H9 (cell line): ENCODE measurements around the gene RRAD. TPM values are rescaled to one million over a fixed set of nuclear protein-coding genes. Genes with fewer than 3 reads are reported as not detected.

ENCODE experiments used
- DNase-seq: peaks from one replicate; pipeline ENCODE4 v3.0.0-alpha.2; 2017
- H2AFZ ChIP-seq: one replicate; pipeline ENCODE4 v1.6.1; 2013; ENCODE audit warnings: mild to moderate bottlenecking, low read length, control low read depth, moderate library complexity
- H2AK5ac ChIP-seq: 2 replicates; pipeline ENCODE4 v1.6.1; 2013; ENCODE audit warnings: low read length, control low read depth, mixed read lengths; ENCODE audit not compliant: insufficient read length
- H2BK120ac ChIP-seq: one replicate; pipeline ENCODE4 v1.6.1; 2013; ENCODE audit warnings: low read depth, mild to moderate bottlenecking, low read length, control low read depth, inconsistent platforms; ENCODE audit not compliant: poor library complexity, severe bottlenecking
- H2BK12ac ChIP-seq: 2 replicates; pipeline ENCODE4 v1.6.1; 2013; ENCODE audit warnings: low read length, control low read depth, mixed read lengths, low read depth; ENCODE audit not compliant: insufficient read length
- H2BK15ac ChIP-seq: 2 replicates; pipeline ENCODE4 v1.6.1; 2013; ENCODE audit warnings: low read depth, low read length, control low read depth
- H2BK20ac ChIP-seq: one replicate; pipeline ENCODE4 v1.6.1; 2013; ENCODE audit warnings: low read depth, mild to moderate bottlenecking, low read length, control low read depth, inconsistent platforms; ENCODE audit not compliant: poor library complexity, severe bottlenecking
- H2BK5ac ChIP-seq: 2 replicates; pipeline ENCODE4 v1.6.1; 2013; ENCODE audit warnings: low read length, control low read depth, mixed read lengths; ENCODE audit not compliant: insufficient read length
- H3K14ac ChIP-seq: 2 replicates; pipeline ENCODE4 v1.6.1; 2013; ENCODE audit warnings: low read length, control low read depth; ENCODE audit not compliant: insufficient read depth
- H3K18ac ChIP-seq: 2 replicates; pipeline ENCODE4 v1.6.1; 2013; ENCODE audit warnings: low read depth, mild to moderate bottlenecking, mixed read lengths, low read length, control low read depth; ENCODE audit not compliant: insufficient read length
- H3K23ac ChIP-seq: 2 replicates; pipeline ENCODE4 v1.6.1; 2013; ENCODE audit warnings: low read length, control low read depth, mixed read lengths, low read depth; ENCODE audit not compliant: insufficient read length
- H3K23me2 ChIP-seq: 2 replicates; pipeline ENCODE4 v1.6.1; 2013; ENCODE audit warnings: low read depth, mild to moderate bottlenecking, mixed read lengths, low read length, control low read depth; ENCODE audit not compliant: insufficient read length, poor library complexity, severe bottlenecking
- H3K27ac ChIP-seq: 2 replicates; pipeline ENCODE4 v1.5.1; 2013; ENCODE audit warnings: low read length, control low read depth, mixed read lengths, low read depth; ENCODE audit not compliant: insufficient read length
- H3K27me3 ChIP-seq: 2 replicates; pipeline ENCODE4 v1.6.1; 2013; ENCODE audit warnings: low read length, control low read depth, inconsistent platforms; ENCODE audit not compliant: insufficient read depth
- H3K4ac ChIP-seq: 2 replicates; pipeline ENCODE4 v1.6.1; 2013; ENCODE audit warnings: low read depth, mild to moderate bottlenecking, control low read depth, inconsistent platforms, low read length, moderate library complexity
- H3K4me1 ChIP-seq: 2 replicates; pipeline ENCODE4 v1.6.1; 2013; ENCODE audit warnings: low read length, control low read depth, inconsistent platforms; ENCODE audit not compliant: insufficient read depth
- H3K4me2 ChIP-seq: 2 replicates; pipeline ENCODE4 v1.6.1; 2013; ENCODE audit warnings: low read length, control low read depth, mixed read lengths; ENCODE audit not compliant: insufficient read length, insufficient read depth
- H3K56ac ChIP-seq: 2 replicates; pipeline ENCODE4 v1.6.1; 2013; ENCODE audit warnings: low read depth, mild to moderate bottlenecking, mixed read lengths, low read length, control low read depth; ENCODE audit not compliant: insufficient read length
- H3K79me1 ChIP-seq: 2 replicates; pipeline ENCODE4 v1.6.1; 2013; ENCODE audit warnings: low read depth, mild to moderate bottlenecking, moderate library complexity, low read length, control low read depth, inconsistent platforms; ENCODE audit not compliant: insufficient read depth, poor library complexity, severe bottlenecking
- H3K79me2 ChIP-seq: 2 replicates; pipeline ENCODE4 v1.6.1; 2013; ENCODE audit warnings: low read length, control low read depth, inconsistent platforms; ENCODE audit not compliant: insufficient read depth
- H3K9ac ChIP-seq: 2 replicates; pipeline ENCODE4 v1.6.1; 2013; ENCODE audit warnings: low read length, control low read depth, mixed read lengths; ENCODE audit not compliant: insufficient read length; ENCODE audit errors: extremely low read depth
- H3K9me3 ChIP-seq: one replicate; pipeline ENCODE4 v1.6.1; 2013; ENCODE audit warnings: low read depth, low read length, inconsistent platforms; ENCODE audit not compliant: control insufficient read depth
- H3T11ph ChIP-seq: one replicate; pipeline ENCODE4 v1.6.1; 2013; ENCODE audit warnings: mild to moderate bottlenecking, low read length, control low read depth, inconsistent platforms
- H4K20me1 ChIP-seq: one replicate; pipeline ENCODE4 v1.6.1; 2013; ENCODE audit not compliant: control insufficient read depth, insufficient read length, insufficient read depth
- H4K5ac ChIP-seq: 2 replicates; pipeline ENCODE4 v1.6.1; 2013; ENCODE audit warnings: low read depth, mild to moderate bottlenecking, mixed read lengths, low read length, control low read depth; ENCODE audit not compliant: insufficient read length
- H4K8ac ChIP-seq: replicated peaks from 2 replicates; pipeline ENCODE4 v1.6.1; 2013; ENCODE audit warnings: low read length, control low read depth, mixed read lengths, low read depth; ENCODE audit not compliant: insufficient read length
- H4K91ac ChIP-seq: 2 replicates; pipeline ENCODE4 v1.6.1; 2013; ENCODE audit warnings: low read depth, mild to moderate bottlenecking, moderate library complexity, mixed read lengths, low read length, control low read depth; ENCODE audit not compliant: insufficient read length
- H3K27ac Mint-ChIP-seq, 3 experiments: 2 replicates in 2 of 3; 3 replicates in 1 of 3; pipeline ENCODE4 v1.8.0; 2020 to 2021; ENCODE audit warnings: mixed read lengths in 3 of 3, mild to moderate bottlenecking in 1 of 3, moderate library complexity in 1 of 3
- H3K27me3 Mint-ChIP-seq: 2 replicates; pipeline ENCODE4 v1.8.0; 2021; ENCODE audit warnings: low read depth, mild to moderate bottlenecking, moderate library complexity, mixed read lengths
- H3K36me3 Mint-ChIP-seq, 3 experiments: 2 replicates in 2 of 3; 3 replicates in 1 of 3; pipeline ENCODE4 v1.8.0; 2020 to 2021; ENCODE audit warnings: low read depth in 3 of 3, mixed read lengths in 3 of 3; ENCODE audit not compliant: insufficient read depth in 1 of 3
- H3K4me1 Mint-ChIP-seq, 2 experiments: 2 replicates each; pipeline ENCODE4 v1.8.0; 2020; ENCODE audit warnings: mixed read lengths in 2 of 2
- H3K4me3 Mint-ChIP-seq, 2 experiments: 2 replicates in 1 of 2; 3 replicates in 1 of 2; pipeline ENCODE4 v1.8.0; 2020 to 2021; ENCODE audit warnings: mild to moderate bottlenecking in 2 of 2, mixed read lengths in 2 of 2, moderate library complexity in 1 of 2
- H3K9me3 Mint-ChIP-seq, 2 experiments: 2 replicates in 1 of 2; 3 replicates in 1 of 2; pipeline ENCODE4 v1.8.0; 2020; ENCODE audit warnings: mild to moderate bottlenecking in 2 of 2, mixed read lengths in 2 of 2, moderate library complexity in 1 of 2
- CTCF ChIP-seq: fragments of 200-600 bp; sonication (generic); conservative IDR thresholded peaks from 3 replicates; pipeline ENCODE4 v1.8.0; 2021; ENCODE audit warnings: antibody characterized with exemption, mild to moderate bottlenecking
- WGBS: extraction: QIAGEN DNeasy Blood & Tissue Kit; methylation state at CpG from one replicate; pipeline ENCODE4 v1.1.7; 2013; ENCODE audit warnings: missing lambda C conversion rate, low lambda C conversion rate, mixed read lengths; ENCODE audit not compliant: insufficient read length; ENCODE audit errors: extremely low coverage; 5-methylcytosine and 5-hydroxymethylcytosine counted together
- total RNA-seq: library from RNA; stranded (reverse); gene quantifications from 2 replicates; pipeline ENCODE4 v1.2.1, GENCODE V29; 2021

The RRAD gene
- total RNA-seq, 1 experiment from 2014 or later: 0.72 TPM

GRCh38 chr16:66943426-66944053 lies 18.2 kb upstream of the RRAD start:
- no peak for TF ChIP-seq CTCF
- Histone ChIP-seq H2BK15ac (no peak overlapping the region), H3K14ac (no peak overlapping the region), H3K4ac (no peak overlapping the region), H3K79me1 (no peaks in the 10 kb centered on the region), H2BK120ac (no peak overlapping the region), H3K4me1 (no peaks in the 10 kb centered on the region), H3K23me2 (no peaks in the 10 kb centered on the region), H3K4me2 (no peak overlapping the region), H4K91ac (no peak overlapping the region), H4K5ac (no peak overlapping the region), H3K18ac (no peak overlapping the region), H3T11ph (no peak overlapping the region), H3K27ac (no peak overlapping the region), H2AFZ (no peak overlapping the region), H2BK20ac (no peak overlapping the region), H4K8ac (no peak overlapping the region), H2AK5ac (no peak overlapping the region), H3K79me2 (no peaks in the 10 kb centered on the region), H3K23ac (no peak overlapping the region), H2BK5ac (no peak overlapping the region), H3K9me3 (no peaks in the 10 kb centered on the region), H2BK12ac (no peak overlapping the region), H3K27me3 (peaks cover 3% of the 10 kb centered on the region; the same call in 1 of the 2 replicates), H3K9ac (no peak overlapping the region), H4K20me1 (no peaks in the 10 kb centered on the region), H3K56ac (no peak overlapping the region)
- Mint-ChIP-seq H3K9me3 (no peaks in the 10 kb centered on the region), H3K4me3 (no peak overlapping the region), H3K36me3 (peaks cover 10 to 39% (median 34%) of the 10 kb centered on the region in 3 experiments; a peak in 6 of 7 replicates), H3K27me3 (no peaks in the 10 kb centered on the region; the same call in none of the 2 replicates), H3K4me1 (peaks cover 2 to 4% of the 10 kb centered on the region in 2 experiments; a peak in 2 of 4 replicates), H3K27ac (no peak overlapping the region)
- no peak for DNase-seq
- WGBS: no CpG with 5 or more reads among the region's 15 CpGs
